ENCODE results near the gene NAGLU. TPM values are rescaled to one million over a fixed set of nuclear protein-coding genes. Genes with fewer than 3 reads are reported as not detected.

The NAGLU gene
- total and polyA plus RNA-seq, 2 of the 13 experiments (the other 11 are each of a cell fraction or from before 2014, with no cell fraction given) = 28.2 to 40.1 TPM

GRCh38 chr17:42541041-42541833 is 5.2 kb downstream of the NAGLU start (continued):
- TF ChIP-seq, protein P1, sequence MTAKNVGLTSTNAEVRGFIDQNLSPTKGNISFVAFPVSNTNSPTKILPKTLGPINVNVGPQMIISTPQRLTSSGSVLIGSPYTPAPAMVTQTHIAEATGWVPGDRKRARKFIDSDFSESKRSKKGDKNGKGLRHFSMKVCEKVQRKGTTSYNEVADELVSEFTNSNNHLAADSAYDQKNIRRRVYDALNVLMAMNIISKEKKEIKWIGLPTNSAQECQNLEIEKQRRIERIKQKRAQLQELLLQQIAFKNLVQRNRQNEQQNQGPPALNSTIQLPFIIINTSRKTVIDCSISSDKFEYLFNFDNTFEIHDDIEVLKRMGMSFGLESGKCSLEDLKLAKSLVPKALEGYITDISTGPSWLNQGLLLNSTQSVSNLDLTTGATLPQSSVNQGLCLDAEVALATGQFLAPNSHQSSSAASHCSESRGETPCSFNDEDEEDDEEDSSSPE (CRISPR knock-in tag; IDR thresholded peaks at IDR 0.05) = peak; percentile 72
- TF ChIP-seq LBX2 (CRISPR knock-in tag; IDR thresholded peaks at IDR 0.05; ENCODE audit: borderline replicate concordance) = no peak
- TF ChIP-seq, protein P2, sequence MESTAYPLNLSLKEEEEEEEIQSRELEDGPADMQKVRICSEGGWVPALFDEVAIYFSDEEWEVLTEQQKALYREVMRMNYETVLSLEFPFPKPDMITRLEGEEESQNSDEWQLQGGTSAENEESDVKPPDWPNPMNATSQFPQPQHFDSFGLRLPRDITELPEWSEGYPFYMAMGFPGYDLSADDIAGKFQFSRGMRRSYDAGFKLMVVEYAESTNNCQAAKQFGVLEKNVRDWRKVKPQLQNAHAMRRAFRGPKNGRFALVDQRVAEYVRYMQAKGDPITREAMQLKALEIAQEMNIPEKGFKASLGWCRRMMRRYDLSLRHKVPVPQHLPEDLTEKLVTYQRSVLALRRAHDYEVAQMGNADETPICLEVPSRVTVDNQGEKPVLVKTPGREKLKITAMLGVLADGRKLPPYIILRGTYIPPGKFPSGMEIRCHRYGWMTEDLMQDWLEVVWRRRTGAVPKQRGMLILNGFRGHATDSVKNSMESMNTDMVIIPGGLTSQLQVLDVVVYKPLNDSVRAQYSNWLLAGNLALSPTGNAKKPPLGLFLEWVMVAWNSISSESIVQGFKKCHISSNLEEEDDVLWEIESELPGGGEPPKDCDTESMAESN (CRISPR knock-in tag; conservative IDR thresholded peaks at IDR 0.05) = no peak
- TF ChIP-seq MEIS1 (CRISPR knock-in tag; IDR thresholded peaks at IDR 0.05; ENCODE audit: borderline replicate concordance) = no peak
- no peak for TF ChIP-seq IRX3 (CRISPR knock-in tag; IDR thresholded peaks at IDR 0.05; ENCODE audit: borderline replicate concordance, low read depth)
- TF ChIP-seq ZSCAN12 (CRISPR knock-in tag; IDR thresholded peaks at IDR 0.05) = peak; percentile 88; the same call in 1 of the 2 replicates
- no peak for TF ChIP-seq ZBTB7A (CRISPR knock-in tag; IDR thresholded peaks at IDR 0.05)
- peak; percentile 88; the same call in 1 of the 2 replicates for TF ChIP-seq HMG20A (CRISPR knock-in tag; IDR thresholded peaks at IDR 0.05; ENCODE audit: borderline replicate concordance)
- TF ChIP-seq ZMAT3 (CRISPR knock-in tag; conservative IDR thresholded peaks at IDR 0.05) = peak; percentile 99
- TF ChIP-seq ZSCAN20 (CRISPR knock-in tag; IDR thresholded peaks at IDR 0.05; ENCODE audit: borderline replicate concordance) = no peak
- TF ChIP-seq CCAR2 (optimal IDR thresholded peaks at IDR 0.05; ENCODE audit: low read depth, low read length) = peak; percentile 59
- peak; percentile 7; the same call in 1 of the 2 replicates for TF ChIP-seq CBFB (CRISPR knock-in tag; IDR thresholded peaks at IDR 0.05)
- no peak; the same call in 1 of the 2 replicates for TF ChIP-seq HNF1B (CRISPR knock-in tag; IDR thresholded peaks at IDR 0.05)
- no peak for TF ChIP-seq GPN1 (CRISPR knock-in tag; IDR thresholded peaks at IDR 0.05; ENCODE audit: borderline replicate concordance)
- no peak for TF ChIP-seq HNF1A (IDR thresholded peaks at IDR 0.05; ENCODE audit: low read depth)
- TF ChIP-seq HNF1A (CRISPR knock-in tag; IDR thresholded peaks at IDR 0.05; ENCODE audit: borderline replicate concordance) = no peak; the same call in 1 of the 2 replicates
- no peak for TF ChIP-seq HNRNPH1 (optimal IDR thresholded peaks at IDR 0.05; ENCODE audit: low read depth, low read length)
- TF ChIP-seq HNRNPUL1 (IDR thresholded peaks at IDR 0.05; ENCODE audit: low read depth, low read length) = no peak
- no peak for TF ChIP-seq TCF7L2 (IDR thresholded peaks at IDR 0.05; ENCODE audit: low read depth, low read length)
- TF ChIP-seq ZFP36L2 (CRISPR knock-in tag; IDR thresholded peaks at IDR 0.05) = no peak

Data from HepG2 (cell line).